NCI-H2171 treated with DMSO at 0.1 percent for 48 hours (cell line): ENCODE measurements around the gene COL6A5.
"Not testable (repeated sequence)": the region's sequence is repeated elsewhere in the genome, so short reads cannot be mapped to it uniquely, and the experiment has no call there.

Experiments
- DNase-seq: peaks from one replicate; lab custom pipeline; 2025; lab: John Stamatoyannopoulos, UW

Gene COL6A5

GRCh38 chr3:130384476-130385025, 39.1 kb downstream of the COL6A5 start:
- DNase-seq: no peak

- DNase-seq: no peak
Measured at GRCh38 chr3:130386604-130387263, 41.3 kb downstream of the COL6A5 start.

- DNase-seq: no peak
Measured at GRCh38 chr3:130389743-130390478, 44.4 kb downstream of the COL6A5 start.

- DNase-seq: no peak
Measured at GRCh38 chr3:130392266-130392665, 46.8 kb downstream of the COL6A5 start.

- no peak for DNase-seq
Measured at GRCh38 chr3:130393594-130393993, 48.1 kb downstream of the COL6A5 start.

- DNase-seq: no peak
Measured at GRCh38 chr3:130395331-130395730, 49.9 kb downstream of the COL6A5 start.

- DNase-seq: no peak
Measured at GRCh38 chr3:130395916-130396315, 50.4 kb downstream of the COL6A5 start.

- DNase-seq: no peak
Measured at GRCh38 chr3:130404401-130404800, 58.9 kb downstream of the COL6A5 start.

- no peak for DNase-seq
Measured at GRCh38 chr3:130405956-130406355, 60.5 kb downstream of the COL6A5 start.

- not testable (repeated sequence) for DNase-seq
Measured at GRCh38 chr3:130408253-130408652, 62.8 kb downstream of the COL6A5 start.

- no peak for DNase-seq
Measured at GRCh38 chr3:130411320-130411719, 65.8 kb downstream of the COL6A5 start.

GRCh38 chr3:130412991-130413560, 67.6 kb downstream of the COL6A5 start:
- DNase-seq: no peak

- no peak for DNase-seq
Measured at GRCh38 chr3:130414457-130414856, 69.0 kb downstream of the COL6A5 start.

- no peak for DNase-seq
Measured at GRCh38 chr3:130420466-130420865, 75.0 kb downstream of the COL6A5 start.

GRCh38 chr3:130423064-130423463, 77.6 kb downstream of the COL6A5 start:
- DNase-seq: no peak

GRCh38 chr3:130424837-130425236, 79.4 kb downstream of the COL6A5 start:
- DNase-seq: no peak

GRCh38 chr3:130425484-130425883, 80.0 kb downstream of the COL6A5 start:
- no peak for DNase-seq

GRCh38 chr3:130426206-130426605, 80.7 kb downstream of the COL6A5 start:
- DNase-seq: no peak

- no peak for DNase-seq
Measured at GRCh38 chr3:130428871-130429712, 83.6 kb downstream of the COL6A5 start.

GRCh38 chr3:130429713-130430023, 84.2 kb downstream of the COL6A5 start:
- no peak for DNase-seq

GRCh38 chr3:130430266-130430665, 84.8 kb downstream of the COL6A5 start:
- DNase-seq: no peak

GRCh38 chr3:130432086-130432485, 86.6 kb downstream of the COL6A5 start:
- not testable (repeated sequence) for DNase-seq
